NCI-H226 (cell line): ENCODE results near the gene CCDC60.
"Not testable (repeated sequence)": the region's sequence is repeated elsewhere in the genome, so short reads cannot be mapped to it uniquely, and the experiment has no call there.

Experiments
- DNase-seq: peaks from one replicate; pipeline ENCODE4 v3.0.0-alpha.2; 2015

The CCDC60 gene

GRCh38 chr12:119340578-119340977, 6.0 kb downstream of the CCDC60 start:
- no peak for DNase-seq

DNA sequence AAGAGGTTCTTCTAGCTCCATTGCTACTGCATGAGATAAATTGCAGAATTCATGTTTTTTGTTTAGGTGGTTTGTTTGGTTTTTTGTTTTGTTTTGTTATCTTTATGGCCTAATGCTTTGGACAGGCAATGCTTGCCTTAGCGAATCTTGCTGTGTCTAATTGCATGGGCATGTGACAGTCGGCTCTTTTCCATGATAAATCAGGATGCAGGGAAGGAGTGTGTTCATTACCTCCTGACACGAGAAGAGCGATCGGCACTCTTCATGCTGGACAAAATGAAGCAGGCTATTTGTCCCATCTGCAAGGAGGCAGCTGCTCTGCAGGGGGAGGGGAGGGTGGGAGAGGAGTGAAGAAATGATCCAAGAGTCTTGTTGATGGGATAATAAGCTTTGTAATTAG, 6.5 kb downstream of the CCDC60 start:
- no peak for DNase-seq

- no peak for DNase-seq
These were observed 7.5 kb downstream of the CCDC60 start for GRCh38 chr12:119341988-119342387.

DNA sequence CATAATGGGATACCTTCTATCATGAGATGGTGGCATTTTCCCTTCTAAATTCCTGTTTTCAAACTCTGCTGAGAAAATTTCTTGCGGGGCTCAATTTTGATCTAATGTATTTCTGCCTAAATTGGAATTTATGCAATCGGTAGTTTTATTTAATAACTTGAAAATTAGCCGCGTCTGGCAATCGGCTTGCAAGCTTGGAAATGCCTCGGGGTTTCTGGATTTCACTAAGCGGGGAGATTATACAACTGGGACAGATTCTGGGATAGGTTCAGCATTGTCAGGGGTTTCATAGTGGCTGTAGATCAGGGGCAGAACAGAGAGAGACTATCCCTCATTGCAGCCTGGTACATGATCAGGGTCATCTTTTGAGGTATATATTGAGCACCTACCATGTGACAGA, 8.6 kb downstream of the CCDC60 start:
- no peak for DNase-seq

- DNase-seq = no peak
These were observed 19.6 kb downstream of the CCDC60 start for GRCh38 chr12:119354172-119354571.

DNA sequence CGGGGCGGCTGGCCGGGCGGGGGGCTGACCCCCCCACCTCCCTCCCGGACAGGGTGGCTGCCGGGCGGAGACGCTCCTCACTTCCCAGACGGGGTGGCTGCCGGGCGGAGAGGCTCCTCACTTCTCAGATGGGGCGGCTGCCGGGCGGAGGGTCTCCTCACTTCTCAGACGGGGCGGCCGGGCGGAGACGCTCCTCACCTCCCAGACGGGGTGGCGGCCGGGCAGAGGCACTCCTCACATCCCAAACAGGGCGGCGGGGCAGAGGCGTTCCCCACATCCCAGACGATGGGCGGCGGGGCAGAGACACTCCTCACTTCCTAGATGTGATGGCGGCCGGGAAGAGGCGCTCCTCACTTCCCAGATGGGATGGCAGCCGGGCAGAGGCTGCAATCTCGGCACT, 25.8 kb downstream of the CCDC60 start:
- DNase-seq = not testable (repeated sequence)

DNA sequence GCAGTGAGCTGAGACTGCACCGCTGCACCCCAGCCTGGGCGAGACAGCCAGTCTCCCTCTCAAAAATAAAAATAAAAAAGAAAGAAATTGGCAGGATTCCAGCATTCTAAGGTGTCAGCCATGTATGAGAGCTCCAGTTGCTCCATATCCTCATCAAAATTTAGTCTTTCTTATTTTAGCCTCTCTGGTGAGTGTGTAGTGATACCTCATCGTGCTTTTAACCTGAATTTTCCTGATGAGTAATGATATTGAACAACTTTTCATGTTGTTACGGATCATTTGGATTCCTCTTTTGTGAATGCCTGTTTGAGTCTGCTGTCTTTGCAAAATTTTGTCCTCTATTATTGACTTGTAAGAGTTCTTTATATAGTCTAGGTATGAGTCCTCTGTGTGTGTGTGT, 28.5 kb downstream of the CCDC60 start:
- no peak for DNase-seq

- DNase-seq = no peak
These were observed 29.0 kb downstream of the CCDC60 start for GRCh38 chr12:119363490-119363889.

- DNase-seq = no peak
These were observed 30.9 kb downstream of the CCDC60 start for GRCh38 chr12:119365451-119365850.

- DNase-seq = no peak
These were observed 31.5 kb downstream of the CCDC60 start for GRCh38 chr12:119366007-119366406.

- no peak for DNase-seq
These were observed 34.6 kb downstream of the CCDC60 start for GRCh38 chr12:119369161-119369560.

DNA sequence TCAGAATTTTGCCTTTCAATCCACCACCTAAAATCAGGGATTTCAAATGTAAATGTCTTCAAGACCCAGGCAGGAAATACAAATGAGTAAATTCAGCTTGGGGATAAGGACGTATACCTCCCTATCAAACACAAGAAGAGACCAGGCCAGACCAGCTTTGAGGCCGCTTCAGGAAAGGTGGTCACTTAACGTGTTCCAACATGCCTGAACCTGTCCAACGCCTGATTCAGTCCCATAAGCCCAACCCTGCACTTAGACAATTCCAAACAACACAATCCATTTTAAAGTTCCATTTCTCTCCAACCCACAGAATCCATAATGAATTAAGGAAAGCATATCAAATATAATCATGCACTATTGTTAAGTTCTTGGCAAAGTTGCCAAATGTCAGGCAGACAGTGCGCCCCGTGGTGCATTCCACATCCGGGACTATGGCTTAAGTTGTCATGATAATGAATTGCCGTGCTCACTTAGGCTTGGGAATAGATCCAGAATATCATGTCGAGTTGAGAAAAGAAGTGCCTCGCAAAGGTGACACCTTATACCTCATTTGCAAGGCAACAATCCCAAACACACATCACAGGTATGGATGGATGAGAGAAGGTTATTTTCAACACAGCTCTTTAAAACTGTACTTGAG, 35.5 kb downstream of the CCDC60 start:
- no peak for DNase-seq

DNA sequence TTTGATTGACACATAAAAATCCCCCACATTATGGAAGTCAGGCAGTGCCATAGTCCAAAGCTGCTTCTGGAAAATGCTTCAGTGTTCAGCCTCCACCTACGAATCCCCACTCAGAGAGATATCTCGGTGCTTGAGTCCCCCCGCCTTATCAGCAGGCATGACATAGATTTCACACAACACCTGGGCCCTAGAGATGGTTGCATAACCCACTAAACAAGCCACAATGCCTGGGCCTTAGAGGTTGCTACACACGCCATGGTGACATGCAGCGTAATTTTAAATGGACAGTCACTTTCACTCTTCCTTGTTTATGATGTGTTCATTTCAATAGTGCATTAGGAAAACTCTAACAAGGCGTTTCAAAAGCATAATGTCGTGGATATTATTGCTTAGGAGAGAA, 38.0 kb downstream of the CCDC60 start:
- no peak for DNase-seq

- DNase-seq = no peak
These were observed 38.5 kb downstream of the CCDC60 start for GRCh38 chr12:119373001-119373400.

- DNase-seq = no peak
These were observed 39.1 kb downstream of the CCDC60 start for GRCh38 chr12:119373666-119374065.

GRCh38 chr12:119374635-119375034, 40.1 kb downstream of the CCDC60 start:
- DNase-seq = no peak

DNA sequence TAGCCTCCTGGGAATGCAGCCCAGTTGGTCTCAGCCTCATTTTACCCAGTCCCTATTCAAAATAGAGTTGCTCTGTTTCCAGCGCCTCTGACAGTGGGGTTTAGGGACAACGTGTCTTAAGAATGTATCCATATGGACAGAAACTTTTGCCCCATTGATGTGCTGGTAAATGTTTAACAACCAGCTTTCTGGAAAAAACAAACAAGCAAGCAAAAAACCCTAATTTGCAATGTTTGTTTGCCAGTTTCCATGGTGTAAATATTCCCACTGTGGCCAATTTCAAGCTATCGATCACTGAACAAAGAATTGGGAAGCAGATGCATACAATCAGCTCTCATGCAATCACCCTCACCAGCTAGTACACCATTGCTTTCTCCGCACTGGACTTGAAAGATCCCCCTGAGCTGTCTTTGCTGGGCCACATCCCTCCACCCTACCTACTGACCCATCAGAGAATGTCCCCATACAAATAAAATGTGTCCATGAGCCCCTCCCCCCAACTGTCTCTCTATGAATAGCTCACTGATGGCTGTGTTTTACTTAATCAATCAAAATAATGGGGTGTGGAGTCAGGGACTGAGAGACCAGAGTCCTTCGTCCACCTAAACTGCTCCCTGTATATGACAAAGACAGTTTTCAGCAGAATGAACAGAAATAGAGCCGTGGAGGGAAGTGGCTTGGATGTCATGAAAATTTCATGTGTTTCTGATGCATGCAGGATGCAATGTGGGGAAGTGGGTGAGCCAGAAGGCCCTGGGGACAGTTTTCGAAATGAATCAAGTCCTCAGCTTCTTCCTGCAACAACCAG, 40.8 kb downstream of the CCDC60 start:
- DNase-seq = no peak

DNA sequence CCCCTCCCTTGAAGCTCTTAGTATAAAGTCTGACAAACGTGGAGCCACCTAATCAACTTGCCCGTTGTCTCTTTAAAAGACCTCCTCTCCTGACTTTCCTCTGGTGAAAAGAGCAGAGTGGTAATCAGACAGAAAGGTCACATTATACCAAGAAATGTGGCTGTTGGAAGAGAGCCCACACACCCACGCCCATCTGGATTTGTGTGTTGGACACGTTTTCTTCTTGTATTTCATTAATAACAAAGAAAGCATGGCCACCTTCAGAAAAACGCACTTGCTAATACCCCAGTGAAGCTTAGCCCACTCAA, 41.3 kb downstream of the CCDC60 start:
- DNase-seq = no peak

DNA sequence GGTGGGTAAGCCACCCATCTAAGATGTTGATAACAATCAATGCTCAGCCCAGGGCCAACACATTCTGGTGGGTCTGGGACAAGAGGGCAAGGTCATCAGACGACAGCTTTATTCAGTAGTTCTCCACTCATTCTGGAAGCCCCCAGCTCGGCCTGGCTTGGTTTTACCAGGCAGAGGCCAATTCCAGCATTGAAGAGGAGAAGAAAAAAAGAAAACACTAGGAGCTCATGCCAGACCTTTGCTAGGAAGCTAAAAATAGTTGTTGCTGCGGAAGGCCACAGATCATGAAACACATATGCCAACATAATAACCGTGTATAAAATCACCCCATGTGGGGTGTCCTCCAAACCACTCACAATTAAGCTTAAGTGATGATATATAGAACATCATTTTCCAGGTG, 44.4 kb downstream of the CCDC60 start:
- no peak for DNase-seq

- no peak for DNase-seq
These were observed 47.1 kb downstream of the CCDC60 start for GRCh38 chr12:119381471-119382235.

GRCh38 chr12:119383206-119383605, 48.7 kb downstream of the CCDC60 start:
- DNase-seq = no peak

GRCh38 chr12:119384340-119384739, 49.8 kb downstream of the CCDC60 start:
- DNase-seq = no peak

DNA sequence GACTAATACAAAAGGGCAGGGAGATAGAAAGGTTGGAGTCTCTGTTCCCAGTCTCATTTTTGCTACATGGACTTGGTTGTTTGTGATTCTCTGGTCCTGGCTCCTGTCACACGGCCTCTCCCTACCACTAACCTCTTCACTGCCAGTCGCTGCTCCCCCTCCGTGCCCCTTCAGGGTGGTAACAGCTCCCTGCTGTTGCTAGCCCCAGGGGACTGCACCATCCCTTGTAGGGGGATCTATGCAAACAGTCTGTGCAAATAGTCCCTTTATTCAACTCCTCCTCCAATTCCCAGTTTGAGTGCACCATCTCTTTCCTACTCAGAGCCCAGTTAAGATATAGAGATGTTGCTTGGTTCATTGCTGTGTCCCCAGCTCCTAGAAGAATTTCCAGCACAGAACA, 51.1 kb downstream of the CCDC60 start:
- DNase-seq = no peak

DNA sequence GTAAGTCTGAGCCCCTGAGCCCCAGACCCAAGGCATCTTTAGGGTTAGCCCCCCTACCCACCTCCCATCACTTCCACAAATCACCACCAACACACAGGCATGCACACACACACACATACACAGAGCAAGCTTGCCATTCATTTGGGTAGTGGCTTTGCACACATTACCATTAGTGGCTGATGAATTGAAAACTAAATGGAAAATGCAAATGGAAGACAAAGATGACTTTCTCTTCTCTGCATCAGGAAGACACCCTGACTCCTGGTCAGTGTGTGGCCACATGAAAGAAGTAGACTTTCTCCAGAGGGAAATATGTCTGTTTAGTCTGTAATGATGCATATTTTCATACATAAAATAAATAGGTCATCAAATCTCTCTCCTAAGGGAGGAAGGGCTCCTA, 55.2 kb downstream of the CCDC60 start:
- DNase-seq = no peak
